Endometrium (tissue), 2 donors: ENCODE results near the gene FMNL1.

Source experiments
- FAIRE-seq: peaks from 2 replicates; lab custom pipeline; 2012; peaks lifted over from hg19 to GRCh38; lab: Jason Lieb, UNC
- donor health status: control.
- donor health status: control.

Gene FMNL1

DNA sequence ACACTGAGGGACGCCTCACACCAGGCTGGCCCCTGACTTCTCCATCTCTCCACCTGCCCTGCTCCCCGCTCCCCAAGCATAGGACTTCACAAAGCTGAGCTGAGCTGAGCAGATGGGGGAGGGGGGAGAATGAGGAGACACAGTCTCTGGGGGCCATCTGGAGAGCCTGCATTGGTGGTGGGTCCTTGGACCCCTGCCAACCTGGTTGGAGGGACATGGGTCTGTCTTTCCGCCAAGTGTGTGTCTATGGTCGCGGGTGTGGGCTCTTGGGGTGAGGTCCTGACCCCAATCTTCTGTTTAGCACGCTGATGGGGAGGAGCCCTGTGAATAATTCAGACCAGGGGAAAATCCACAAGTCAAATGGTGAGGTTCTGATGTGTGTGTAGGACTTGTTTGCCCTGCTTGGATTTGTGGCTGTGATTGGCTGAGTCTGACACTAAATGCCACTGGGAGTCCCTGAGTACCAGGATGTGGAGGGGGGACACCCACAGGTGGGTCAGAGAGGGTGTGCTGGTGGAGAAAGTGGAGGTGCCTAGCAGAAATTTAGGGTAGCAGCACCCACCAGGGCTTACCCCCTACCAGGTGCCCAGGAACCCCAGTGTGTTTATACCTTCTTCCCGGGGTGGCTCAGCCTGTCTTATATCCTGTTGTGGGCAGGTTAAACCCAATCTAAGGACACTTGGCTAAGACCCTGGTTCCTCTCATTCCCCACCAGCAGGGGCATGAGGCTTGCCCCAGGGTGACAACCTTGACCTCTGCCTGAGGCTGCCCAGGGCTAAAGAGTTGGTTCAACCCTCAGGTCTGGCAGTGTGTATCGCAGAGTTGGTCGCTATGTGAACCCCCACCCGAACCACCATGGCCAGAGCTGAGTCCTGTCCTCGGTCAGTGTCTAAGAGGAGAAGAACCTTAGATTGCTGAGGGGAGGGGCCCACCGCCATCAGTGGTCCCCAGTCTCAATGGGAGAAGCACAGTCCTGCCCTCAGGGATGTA, 2.1 kb downstream of the FMNL1 start:
- no peak for FAIRE-seq

DNA sequence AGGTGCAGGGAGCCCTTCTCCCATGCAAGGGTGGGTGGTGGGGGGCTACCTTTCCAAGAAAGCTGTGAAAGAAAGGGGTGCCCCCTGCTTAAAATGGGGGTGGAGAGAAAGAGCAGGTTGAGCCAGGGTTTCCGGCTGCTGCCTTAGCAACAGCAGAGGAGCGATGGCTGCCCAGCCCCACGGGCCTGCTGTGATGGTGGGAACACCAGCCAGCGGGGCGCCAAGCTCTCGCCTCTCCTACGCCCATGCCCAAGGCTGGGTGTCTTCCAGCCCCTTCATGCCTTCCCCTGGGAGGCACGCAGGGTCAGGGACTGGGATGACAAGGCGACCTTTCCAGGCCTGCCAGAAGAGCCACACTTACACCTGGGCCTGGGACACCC, 3.0 kb downstream of the FMNL1 start:
- FAIRE-seq, result no peak

DNA sequence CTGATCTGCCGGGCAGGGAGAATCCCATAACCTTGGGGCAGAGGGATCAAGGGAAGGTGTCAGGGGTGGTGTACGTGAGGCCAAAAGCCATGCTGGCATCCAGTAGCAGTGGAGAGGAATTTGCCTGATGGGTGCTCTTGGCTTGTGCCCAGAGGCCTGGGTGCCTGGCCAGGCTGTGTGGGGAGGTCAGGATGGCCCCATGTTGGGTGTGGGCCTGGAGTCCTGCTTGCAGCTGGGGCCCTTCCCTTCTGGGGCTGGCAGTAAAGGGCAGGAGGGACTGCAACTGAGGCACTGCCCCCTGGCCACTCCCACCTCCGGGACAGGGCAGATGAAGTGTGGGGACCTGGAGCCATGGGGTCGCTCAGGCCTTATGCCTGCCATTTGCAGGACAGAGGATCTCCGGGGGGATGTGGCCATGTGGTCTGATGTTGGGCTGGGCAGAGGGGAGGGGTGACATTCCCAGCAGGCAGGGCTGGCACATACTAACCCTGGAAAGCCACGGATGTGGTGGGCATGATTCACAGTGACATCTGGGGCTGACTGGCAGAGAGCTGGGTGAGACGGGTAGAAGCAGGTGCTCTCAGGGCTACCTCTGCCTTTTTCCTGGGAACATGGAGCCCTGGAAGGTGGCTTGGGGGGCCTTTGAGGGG, 3.5 kb downstream of the FMNL1 start:
- FAIRE-seq, result no peak

DNA sequence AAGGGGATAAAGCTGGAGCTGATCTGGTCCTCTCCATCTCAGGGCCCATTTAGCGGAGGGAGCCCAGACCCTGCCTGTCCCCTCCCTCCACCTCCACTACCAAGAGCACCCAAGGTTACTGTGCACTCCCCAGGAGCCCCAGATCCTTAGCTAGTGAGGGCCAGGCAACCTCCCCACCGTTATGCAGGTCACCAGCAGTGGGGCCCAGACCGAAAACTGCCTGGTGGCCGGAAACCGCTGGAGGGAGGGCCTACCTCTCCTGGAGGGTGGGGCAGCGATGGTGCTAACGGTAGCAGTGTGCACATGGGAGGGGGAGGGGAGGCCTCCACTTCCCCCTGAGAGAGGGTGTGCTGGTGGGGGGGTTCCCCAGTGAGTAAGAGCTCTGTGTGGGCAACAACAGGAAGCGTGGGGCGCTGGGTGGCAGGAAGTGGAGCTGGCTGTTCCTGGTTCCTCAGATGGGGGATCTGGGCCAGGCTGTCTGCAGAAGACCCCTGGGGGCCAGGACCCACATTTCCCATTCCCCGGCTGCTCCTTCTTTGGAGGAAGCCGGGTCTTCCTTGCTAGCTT, 4.4 kb downstream of the FMNL1 start:
- no peak for FAIRE-seq

DNA sequence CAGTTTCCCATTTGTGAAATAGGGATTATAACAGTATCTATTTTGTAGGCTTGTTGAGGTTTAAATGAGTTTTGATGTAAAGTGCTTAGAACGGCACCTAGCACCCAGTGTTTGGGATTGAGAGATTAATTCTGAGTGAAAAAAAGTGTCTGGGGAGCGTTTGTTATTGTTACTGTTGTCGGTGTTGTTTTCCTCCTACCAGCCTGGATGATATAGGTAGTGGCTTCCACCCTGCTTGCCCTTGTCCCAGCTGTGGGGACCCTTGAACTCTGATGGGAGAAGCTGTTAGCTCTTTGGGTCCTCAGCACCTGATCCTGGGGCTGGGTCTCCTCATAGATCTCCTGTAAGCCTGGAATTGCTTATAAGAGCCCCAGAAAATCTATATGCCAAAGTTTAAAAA, 4.9 kb downstream of the FMNL1 start:
- FAIRE-seq, result no peak

DNA sequence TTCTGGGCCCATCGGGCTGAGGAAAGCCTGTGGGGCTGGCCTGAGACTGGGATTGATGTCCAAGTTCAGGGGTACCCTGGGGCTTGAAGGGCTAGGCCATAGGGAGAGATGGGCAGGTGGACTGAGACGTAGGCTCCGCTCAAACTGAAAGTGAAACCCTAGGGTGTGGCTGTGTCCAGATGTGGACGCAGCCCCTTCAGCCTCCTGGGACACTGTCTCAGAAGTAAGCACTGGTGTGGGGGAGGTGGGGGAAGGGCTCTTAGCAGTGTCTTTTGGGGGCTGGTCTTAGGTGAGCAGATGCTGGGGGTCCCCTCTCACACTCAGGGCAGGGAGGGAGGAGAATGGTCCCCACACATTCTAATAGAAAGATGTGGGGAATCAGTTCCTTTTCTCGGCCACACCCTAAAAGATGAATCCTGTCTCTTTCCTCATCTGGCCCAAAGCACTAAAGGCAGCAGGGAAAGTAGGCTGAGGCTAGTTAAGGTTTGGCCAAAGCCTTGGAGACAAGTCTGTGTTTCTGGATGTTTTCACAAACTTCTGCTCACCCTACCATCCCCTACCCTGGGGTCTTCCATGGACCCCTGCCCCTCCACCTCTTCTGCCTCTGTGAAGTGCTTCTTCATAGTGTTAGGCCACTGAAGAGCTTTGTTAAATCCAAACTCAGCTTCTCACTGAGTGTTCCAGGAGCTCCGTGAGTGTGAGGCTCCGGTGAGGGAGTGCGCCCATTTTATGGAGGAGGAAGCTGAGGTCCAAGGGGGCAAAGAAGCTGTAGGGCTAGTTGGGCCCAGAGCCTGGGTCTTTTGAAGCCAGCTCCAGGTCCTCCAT, 5.6 kb downstream of the FMNL1 start:
- FAIRE-seq, result no peak

DNA sequence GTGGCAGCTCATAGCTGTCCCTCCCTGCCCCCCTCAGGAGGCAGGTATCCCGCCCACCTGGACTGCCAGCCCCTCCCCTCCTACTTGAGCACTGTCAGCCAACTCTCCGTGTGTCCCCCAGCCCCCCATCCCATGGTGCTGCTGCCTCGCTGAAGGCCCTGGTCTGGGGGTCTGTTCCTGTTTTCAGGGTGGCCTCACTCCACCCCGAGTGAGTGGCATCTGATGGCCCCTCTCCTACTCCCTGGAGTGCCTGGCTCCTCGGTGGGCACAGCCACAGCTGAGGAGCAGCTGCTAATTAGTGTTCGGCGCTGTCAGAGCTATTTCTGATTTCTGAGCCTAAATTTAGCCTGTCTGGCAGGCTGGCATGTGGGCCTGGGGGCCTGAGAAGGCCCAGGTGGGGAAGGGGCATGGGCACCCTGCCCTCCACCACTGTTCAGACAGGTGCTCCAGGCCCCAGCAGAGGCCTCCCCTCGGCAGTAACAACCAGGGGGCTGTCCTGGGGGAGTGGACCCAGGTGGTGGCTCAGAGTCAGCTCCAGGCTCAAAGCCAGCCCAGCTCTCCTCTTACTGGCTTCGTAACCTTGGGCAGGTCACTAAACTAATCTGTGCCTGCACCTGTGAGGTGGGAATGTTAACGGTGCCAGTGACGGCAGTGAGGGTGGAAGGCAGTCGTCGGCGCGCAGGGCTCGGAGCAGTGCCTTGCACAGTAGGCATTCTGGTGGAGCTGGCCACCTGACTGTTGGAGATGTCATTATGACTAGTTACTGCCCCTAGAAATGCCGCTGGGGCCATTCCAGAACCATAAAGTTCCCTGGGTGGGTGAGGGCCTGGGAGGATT, 6.5 kb downstream of the FMNL1 start:
- no peak for FAIRE-seq

DNA sequence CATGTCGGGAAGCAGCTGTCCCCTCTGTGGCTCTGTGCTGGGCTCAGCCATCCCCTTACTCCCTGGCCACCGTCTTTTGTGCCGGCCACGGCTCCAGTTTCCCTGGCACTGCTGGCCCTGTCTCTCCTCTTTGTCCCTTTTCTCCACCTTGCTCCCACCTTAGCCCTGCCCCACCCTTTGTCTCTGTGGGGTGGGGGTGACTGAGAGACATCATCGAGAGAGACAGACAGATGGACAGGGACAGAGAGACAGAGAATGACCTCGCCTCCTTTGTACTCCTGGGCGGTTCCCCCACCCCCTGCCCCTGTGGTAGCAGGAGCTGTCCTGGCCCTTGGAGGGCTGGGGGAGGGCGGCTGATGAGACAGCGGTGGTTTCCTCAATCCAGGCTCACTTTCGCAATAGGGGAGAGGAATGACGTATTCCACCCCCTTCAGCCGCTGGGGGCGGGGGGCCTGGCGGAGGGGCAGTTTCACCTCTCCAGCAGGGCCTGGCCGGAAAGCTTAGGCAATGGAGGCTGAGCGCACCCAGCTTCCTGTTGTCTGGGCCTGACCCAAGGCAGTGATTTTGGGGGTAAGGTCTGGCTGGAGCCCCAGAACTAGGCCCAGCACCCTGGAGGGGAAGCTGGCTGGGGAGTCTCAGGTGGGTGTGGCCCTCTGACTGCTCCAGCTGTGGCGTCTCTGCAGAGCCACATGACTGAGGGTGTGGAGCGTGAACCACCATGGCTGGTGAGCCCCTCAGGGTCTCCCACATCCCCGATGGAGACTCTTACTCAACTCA, 7.3 kb downstream of the FMNL1 start:
- no peak for FAIRE-seq

DNA sequence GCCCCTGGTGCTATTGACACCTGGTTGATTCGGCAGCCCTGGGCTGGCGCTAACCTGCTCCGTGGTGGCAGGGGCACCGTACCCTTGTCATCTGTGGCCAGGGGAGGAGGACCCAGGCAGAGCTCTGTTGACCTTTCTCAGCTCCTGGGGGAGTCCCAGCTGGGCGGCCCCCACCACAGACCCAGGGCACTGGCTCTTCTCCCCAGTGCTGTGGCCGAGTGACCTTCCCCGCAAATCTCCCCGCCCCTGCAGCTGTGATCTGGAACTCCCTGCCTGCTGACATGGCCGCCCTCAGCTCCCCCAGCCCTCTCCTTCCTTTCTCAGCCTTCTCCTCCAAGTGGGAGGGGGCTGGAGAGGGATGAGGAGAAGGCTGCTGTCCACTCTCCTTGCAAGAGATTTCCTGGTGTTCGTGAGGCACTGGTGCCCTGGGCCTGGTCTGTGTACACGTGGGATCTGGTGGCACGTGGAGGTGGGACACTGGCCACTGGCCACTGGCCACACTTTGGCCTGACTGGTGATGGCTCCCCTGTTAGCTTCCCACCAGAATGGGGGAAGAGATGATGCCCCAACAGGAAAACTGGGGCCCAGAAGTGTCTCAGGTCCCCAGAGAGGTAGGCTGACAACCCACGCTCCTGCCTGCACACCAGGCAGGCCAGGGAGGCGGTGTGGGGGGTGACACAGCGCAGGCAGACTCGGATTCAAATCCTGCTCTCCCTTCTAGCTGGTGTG, 8.2 kb downstream of the FMNL1 start:
- FAIRE-seq, result no peak

DNA sequence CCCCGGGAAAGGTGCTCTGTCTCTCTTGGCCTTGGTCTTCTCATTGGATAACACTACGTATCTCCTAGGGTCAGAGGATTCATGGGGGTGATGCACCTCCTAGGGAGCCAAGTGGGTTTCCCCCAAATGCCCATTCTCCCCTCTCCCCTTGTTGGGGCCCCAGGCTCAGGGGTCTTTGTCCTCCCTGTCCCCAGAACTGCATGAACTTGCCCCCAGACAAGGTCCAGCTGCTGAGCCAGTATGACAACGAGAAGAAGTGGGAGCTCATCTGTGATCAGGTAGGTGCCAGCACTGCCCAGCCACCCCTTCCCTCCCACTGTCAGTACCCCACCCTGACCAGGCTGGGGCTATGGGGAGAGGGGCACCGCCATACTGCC, 8.7 kb downstream of the FMNL1 start:
- FAIRE-seq, result no peak

DNA sequence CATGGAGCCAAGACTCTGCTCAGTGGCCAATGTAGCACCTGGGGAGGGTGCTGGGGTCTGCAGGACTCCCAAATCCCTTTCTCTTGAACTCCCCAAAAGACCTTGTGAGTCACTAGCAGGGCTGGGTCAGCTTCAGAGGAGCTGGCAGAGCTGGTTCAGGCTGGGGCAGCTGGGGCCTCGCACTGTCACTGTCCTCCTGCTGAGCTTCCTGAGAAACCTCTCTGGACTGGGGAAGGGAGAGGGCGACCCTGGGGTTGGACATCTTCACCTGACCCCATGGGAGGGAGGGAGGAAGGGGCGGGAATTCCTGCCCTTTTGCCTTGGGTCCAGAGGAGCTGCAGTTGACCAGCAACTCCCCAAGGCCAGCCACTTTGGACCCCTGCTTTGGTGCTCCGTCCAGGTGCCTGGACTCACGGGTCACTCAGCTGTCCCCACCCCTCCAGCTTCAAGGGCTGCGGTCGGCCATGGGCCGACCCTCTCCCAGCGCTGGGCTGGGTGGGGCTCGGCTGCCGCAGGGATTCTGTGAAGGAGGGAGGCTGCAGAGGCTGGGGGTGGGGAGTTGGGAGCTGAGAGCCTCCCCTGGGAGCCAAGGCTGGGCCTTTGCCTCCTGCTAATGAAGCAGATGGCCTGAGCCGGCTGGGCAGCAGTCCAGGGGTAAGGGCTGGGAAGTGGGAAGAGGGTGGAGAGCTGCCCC, 9.2 kb downstream of the FMNL1 start:
- no peak for FAIRE-seq

DNA sequence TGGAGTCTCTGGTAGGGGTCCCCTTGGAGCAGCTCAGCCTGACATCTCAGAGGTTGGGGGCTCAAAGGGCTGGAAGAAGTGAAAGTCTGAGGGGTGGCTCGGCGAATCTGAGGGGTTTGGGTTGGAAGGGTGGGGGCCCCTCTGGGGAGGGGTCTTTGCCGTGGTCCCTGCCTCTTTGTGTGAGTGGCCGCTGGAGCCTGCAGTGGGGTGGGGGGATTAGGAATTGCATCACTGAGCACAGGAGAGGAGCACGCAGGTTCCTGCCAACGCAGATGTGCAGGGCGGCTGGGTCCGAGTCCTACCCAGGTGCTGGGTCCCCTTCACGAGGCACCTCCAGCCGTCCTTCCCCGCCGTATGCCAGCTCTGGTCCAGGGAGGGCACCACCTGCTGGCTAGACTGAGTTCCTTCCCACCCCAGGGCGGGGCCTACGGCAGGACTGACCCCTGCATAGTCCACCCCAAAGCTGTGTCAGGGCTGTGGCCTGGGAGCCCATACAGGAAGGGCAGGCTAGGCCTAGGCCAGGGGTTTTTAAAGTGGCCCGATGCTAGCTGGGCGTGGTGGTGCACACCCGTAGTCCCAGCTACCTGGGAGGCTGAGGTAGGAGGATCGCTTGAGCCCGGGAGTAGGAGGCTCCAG, 9.9 kb downstream of the FMNL1 start:
- FAIRE-seq, result no peak

DNA sequence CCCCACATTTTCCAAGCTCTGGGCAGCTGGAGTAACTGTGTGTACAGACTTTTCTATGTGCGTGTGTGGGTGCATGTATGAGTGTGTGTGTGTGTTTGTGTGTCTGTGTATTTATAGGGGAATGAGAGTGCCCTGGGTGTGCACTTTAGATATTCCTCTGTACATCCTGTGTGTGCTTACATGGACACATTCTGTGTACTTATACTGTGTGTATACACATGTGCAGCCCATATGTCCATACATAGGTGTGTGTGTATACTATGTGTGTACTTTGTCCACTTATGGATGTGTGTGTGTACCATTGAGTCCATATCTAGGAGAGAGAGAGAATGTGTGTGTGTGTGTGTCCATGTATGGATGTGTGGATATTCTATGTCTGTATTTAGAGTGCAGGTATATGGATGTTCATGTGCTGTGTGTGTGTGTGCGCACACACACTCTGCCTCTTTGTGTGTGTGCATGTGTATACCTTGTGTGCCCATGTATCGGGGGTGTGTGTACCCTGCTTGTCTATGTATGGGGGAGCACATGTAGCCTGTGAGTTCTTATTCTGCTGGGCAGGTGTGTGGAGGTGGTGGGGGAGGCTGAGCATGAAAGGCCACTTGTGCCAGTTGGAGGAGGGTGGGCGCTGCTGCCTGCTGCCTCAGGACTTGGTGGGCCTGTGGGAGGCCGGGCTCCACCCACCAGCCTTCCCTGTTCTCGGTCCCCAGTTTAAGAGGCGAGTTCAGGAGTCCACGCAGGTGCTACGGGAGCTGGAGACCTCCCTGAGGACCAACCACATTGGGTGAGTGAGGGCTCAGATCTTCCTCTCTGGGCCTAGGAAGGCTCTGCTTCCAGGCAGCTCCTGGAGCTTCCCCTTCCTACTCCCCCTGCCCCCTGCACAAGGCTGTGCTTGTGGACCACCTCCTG, 11.1 kb downstream of the FMNL1 start:
- FAIRE-seq, result no peak

DNA sequence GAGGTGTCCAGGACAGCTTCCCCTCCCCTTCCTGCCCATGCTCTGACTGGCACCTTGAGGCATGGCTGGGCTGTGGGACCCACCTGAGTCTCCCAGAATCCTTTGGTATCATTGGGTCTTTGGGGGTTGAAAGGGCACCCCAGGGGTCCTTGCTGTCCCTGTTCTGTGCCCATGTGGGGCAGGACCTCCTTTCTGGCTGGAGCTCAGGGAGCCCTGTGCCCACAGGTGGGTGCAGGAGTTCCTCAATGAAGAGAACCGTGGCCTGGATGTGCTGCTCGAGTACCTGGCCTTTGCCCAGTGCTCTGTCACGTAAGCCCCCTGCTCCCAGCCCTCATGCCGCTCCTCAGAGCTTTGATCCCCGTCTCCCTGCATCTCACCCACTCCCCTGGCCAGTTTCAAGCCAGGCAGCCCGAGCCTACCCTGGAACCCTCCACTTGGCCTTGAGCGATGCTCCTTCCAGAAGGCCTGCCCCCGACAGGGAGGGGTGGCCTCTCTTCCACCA, 11.8 kb downstream of the FMNL1 start:
- FAIRE-seq, result no peak

DNA sequence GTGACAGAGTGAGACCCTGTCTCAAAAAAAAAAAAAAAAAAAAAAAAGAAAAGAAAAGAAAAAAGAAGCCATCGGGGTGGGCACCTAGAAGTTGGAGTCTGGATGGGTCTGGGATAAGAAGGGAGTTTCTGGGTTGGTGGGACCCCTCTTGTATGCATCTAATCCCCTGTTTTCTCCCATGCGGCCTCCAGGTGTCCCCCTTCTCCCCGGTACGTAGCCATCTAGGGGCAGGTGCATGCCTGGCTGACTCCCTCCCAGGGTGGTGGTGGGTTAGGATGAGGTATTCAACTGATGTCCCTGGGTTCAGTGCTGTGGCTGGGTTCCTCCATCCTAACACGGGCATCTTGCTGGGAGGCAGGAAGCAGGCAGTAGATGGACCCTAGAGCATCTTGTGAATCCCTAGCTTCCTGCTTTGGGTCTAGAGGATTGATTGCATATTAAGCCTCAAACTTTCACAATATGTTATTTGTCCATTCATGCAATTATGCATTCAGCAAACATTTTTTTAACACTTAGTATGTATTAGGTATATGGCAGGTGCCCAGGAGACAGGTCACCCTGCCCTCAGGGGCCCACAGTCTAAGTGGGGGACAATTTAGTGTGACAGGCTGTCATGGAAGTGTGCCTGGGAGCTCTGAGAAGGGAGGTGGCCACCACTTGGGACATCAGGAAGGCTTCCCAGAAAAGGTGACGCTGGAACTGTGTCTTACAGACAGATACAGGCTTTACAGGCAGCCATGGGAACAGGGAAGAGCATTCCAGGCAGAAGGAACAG, 13.1 kb downstream of the FMNL1 start:
- FAIRE-seq, result no peak

DNA sequence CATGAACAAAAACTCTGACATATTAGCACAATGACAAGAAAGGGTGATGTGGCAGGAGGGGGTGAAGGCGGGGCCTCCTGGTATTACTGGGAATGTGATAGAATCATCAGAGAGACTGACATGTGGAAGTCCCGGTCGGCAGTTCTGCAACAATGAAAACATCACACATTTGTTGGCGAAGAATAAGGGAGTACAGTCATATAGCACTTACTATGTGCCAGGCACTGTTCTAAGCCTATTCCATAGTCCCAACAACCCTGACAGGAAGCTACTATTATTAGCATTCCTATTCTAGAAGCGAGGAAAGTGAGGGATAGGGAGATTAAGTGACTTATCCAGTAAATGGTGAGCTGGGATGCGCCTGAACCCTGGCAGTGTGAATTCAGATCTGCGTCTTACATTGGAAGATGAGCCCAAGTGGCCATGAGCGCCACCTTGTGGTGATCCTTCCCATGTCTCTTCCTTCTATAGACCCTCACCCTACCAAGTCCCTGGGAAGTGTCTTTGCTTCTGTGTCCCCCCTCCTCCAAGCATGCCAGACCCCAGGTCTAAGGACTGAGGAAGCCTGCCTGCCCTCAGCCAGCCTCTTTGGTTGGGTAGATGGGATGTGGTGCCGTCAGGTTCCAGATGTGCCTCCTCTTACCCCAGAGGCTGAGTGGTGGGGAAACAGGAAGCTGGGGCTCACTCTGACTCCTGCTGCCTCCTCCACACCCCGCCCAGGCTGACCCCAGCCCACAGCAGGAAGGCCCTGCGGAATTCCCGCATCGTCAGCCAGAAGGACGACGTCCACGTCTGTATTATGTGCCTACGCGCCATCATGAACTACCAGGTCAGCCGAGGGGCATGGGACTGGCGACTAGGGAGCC, 14.0 kb downstream of the FMNL1 start:
- no peak for FAIRE-seq
